Kidney epithelial cell (primary cell): ENCODE data around the gene TNIP1. TPM values are rescaled to one million over a fixed set of nuclear protein-coding genes. Genes with fewer than 3 reads are reported as not detected.

ENCODE experiments used
- DNase-seq: peaks from one replicate; pipeline ENCODE4 v3.0.0-alpha.2; 2010; ENCODE audit warnings: low read depth
- H3K27me3 ChIP-seq: 2 replicates; pipeline ENCODE4 v1.6.0; 2011; ENCODE audit warnings: low read length; ENCODE audit not compliant: control insufficient read depth, insufficient read depth
- H3K36me3 ChIP-seq: 2 replicates; pipeline ENCODE4 v1.5.1; 2011; ENCODE audit warnings: low read length; ENCODE audit not compliant: control insufficient read depth, insufficient read depth
- H3K4me3 ChIP-seq: 2 replicates; pipeline ENCODE4 v1.5.1; 2011; ENCODE audit warnings: low read depth, mild to moderate bottlenecking, control low read depth, low read length
- total RNA-seq: library from RNA; depleted of rRNA; stranded (reverse); fragments of >200 nt; gene quantifications from 2 replicates; pipeline ENCODE4 v1.2.3, GENCODE V29; 2015
- TF ChIP-seq, protein P1 (sequence below): IDR thresholded peaks from 2 replicates; pipeline ENCODE4 v1.5.1; 2011; ENCODE audit warnings: mild to moderate bottlenecking, moderate library complexity, low read length, control low read depth, inconsistent platforms; ENCODE audit not compliant: insufficient read depth, poor library complexity, severe bottlenecking

Gene TNIP1
- total RNA-seq, 1 donor from 2014 or later: 454 TPM

DNA sequence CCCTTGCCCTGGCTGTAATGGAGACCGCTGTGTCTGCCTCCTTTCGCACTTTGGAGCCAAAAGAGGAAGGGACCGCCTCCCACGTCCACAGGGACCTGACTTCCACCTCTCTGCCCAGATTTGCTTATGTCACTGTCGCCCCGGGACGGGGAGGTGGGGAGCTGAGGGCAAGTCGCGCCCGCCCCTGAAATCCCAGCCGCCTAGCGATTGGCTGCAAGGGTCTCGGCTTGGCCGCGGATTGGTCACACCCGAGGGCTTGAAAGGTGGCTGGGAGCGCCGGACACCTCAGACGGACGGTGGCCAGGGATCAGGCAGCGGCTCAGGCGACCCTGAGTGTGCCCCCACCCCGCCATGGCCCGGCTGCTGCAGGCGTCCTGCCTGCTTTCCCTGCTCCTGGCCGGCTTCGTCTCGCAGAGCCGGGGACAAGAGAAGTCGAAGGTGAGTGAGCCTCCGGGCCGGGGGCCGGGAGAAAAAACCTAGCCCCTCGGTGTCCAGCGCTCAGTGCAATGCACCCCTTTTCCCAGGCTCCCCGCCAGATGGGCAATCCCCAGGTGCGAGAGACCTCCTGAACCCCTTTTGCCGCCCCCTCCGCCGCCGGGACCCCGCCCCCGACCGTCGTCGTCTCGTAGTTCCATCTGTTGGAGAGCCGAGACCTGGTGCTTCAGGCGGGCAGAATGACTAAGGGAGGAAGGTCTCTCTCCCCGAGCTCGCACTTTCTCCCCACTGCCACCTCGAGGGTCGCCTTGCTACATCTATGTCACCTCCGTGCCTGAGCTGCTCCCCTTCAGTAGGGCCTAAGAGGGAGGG, 60.3 kb downstream of the TNIP1 start, which contains the start of gene GPX3:
Gene GPX3 (plus strand): TSS at position 288 of the 807 bp plus-strand sequence. CDS start 64 bp downstream, at position 352.
- H3K27me3 ChIP-seq: no peaks in the 10 kb centered on the region
- TF ChIP-seq, protein P1, sequence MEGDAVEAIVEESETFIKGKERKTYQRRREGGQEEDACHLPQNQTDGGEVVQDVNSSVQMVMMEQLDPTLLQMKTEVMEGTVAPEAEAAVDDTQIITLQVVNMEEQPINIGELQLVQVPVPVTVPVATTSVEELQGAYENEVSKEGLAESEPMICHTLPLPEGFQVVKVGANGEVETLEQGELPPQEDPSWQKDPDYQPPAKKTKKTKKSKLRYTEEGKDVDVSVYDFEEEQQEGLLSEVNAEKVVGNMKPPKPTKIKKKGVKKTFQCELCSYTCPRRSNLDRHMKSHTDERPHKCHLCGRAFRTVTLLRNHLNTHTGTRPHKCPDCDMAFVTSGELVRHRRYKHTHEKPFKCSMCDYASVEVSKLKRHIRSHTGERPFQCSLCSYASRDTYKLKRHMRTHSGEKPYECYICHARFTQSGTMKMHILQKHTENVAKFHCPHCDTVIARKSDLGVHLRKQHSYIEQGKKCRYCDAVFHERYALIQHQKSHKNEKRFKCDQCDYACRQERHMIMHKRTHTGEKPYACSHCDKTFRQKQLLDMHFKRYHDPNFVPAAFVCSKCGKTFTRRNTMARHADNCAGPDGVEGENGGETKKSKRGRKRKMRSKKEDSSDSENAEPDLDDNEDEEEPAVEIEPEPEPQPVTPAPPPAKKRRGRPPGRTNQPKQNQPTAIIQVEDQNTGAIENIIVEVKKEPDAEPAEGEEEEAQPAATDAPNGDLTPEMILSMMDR: no peak
- DNase-seq: no peak
- H3K36me3 ChIP-seq: peaks cover 2% of the 10 kb centered on the region
- H3K4me3 ChIP-seq: peak within 1 kb of the TSS; percentile 57

DNA sequence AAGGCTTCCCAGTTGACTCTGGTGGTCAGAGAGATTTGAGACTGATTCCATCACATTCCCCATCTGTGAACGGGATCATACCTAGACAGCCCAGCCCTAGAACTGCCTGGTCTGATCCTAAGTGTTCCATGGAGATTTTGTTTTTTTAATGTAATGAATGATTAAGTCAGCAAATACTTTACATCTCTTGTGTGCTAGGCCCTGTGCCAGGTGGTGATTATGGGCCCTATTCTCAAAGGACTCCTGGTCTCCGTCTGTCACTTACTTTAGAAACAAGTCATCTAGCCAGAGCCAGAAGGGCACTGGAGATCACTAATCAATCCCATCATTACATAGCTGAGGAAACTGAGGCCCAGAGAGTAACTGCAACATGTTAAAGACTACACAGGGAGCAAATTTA, 61.5 kb downstream of the TNIP1 start:
- H3K4me3 ChIP-seq: no peak overlapping the region
- no peaks in the 10 kb centered on the region for H3K36me3 ChIP-seq
- no peak for DNase-seq
- no peaks in the 10 kb centered on the region for H3K27me3 ChIP-seq
- TF ChIP-seq, protein P1: no peak

DNA sequence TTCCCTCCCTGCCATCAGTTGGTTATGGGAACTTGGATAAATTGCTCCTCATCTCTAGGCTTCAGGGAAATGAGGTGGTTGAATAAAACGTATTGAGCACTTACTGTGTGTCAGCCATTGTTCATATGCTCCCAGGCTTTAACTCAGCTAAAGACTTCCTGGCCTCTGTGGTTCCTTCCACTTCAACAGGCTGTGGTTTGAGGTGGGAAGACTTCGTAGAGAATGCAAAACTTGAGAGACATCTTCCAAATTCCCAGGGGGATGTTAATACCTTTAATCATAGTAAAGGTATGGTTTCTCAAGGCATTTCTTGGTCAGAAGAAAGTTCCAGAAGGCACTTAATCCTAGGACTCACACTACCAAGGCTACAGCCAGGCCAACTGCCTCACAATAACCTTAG, 62.0 kb downstream of the TNIP1 start:
- Histone ChIP-seq H3K36me3 (no peaks in the 10 kb centered on the region), H3K27me3 (no peaks in the 10 kb centered on the region), H3K4me3 (no peak overlapping the region)
- no peak for DNase-seq
- TF ChIP-seq, protein P1: no peak

DNA sequence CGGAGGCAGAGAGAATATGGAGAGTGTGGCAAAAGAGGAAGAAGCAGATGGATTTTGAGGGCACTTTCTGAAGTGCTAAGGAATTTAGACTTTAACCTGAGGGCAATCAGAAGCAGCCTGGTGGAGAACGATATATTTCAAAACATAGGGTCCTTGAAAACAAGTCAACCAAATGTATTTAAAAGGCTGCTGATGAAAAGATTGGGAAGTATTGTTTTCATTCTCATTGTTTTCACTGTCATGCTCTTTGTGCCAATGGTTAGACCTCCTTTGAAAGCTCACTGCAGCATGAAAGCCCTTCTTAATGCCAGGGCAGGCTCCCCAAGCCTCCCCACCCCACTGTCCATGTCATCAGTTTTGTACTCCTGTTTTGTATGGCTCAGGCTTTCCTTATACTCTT, 62.9 kb downstream of the TNIP1 start:
- TF ChIP-seq, protein P1: no peak

DNA sequence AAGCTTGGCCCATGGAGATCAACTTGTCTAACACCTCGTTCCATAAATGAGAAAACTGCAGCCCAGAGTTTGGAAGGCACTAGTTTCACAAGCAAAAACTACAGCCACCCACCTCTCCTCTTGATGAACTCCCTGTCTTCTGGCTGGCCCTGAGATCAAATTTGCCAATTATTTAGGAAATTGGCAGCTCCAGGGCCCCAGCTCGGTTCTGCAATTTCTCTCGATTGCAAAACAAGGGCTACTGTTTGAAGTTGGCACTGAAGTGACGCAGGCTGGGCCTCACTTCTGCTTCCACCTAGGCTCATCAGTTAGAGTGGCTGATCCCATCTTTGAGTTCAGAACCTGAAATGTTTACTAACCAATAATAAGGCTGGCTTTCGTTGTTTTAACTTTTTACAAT, 64.1 kb downstream of the TNIP1 start:
- H3K27me3 ChIP-seq: no peaks in the 10 kb centered on the region
- no peak for DNase-seq
- no peak overlapping the region for H3K4me3 ChIP-seq
- TF ChIP-seq, protein P1: no peak
- H3K36me3 ChIP-seq: no peaks in the 10 kb centered on the region

More for the DNA sequence above, 62.9 kb downstream of the TNIP1 start:
- H3K36me3 ChIP-seq: no peaks in the 10 kb centered on the region
- no peaks in the 10 kb centered on the region for H3K27me3 ChIP-seq
- no peak for DNase-seq
- no peak overlapping the region for H3K4me3 ChIP-seq
